ENCODE results near the gene DDO. TPM values are rescaled to one million over a fixed set of nuclear protein-coding genes. Genes with fewer than 3 reads are reported as not detected.
A peak's percentile ranks its signal among the peaks of the same experiment; 100 is the strongest.
"Not testable (repeated sequence)": the region's sequence is repeated elsewhere in the genome, so short reads cannot be mapped to it uniquely, and the experiment has no call there.

The DDO gene
- total RNA-seq, 1 donor from 2014 or later, result 0.29 TPM

- not testable (repeated sequence) for H3K27me3 ChIP-seq (ENCODE audit: control insufficient read depth, insufficient read depth, low read length); DNase-seq (ENCODE audit: low read depth); H3K36me3 ChIP-seq (ENCODE audit: control insufficient read depth, insufficient read depth, low read length); H3K4me3 ChIP-seq (ENCODE audit: low read depth, low read length)
- TF ChIP-seq CTCF (IDR thresholded peaks at IDR 0.05; ENCODE audit: insufficient read depth, low read length, poor library complexity, severe bottlenecking), result peak; percentile 19
These were observed 42.3 kb upstream of the DDO start for GRCh38 chr6:110457567-110458175.

DNA sequence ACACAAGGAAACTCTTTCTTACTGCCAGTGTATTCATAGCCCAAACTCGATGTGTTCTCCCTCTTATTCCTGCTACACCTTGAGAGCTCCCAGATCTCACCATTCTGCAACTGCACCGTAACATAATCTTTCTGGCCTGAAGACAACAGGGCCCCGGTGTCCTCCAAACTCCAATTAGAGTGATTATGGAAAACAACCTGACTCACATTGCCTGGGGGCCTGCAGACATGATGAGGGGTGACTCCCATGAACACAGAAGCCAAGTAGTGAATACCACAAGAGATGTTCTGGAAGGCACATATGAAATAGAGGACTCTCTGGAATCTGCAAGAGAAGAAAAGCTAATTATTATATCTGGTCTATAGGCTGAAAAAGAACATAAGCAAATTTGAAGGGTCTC is 41.3 kb upstream of the DDO start:
- no peak overlapping the region for H3K4me3 ChIP-seq (ENCODE audit: low read depth, low read length)
- H3K27me3 ChIP-seq (ENCODE audit: control insufficient read depth, insufficient read depth, low read length), result no peaks in the 10 kb centered on the region
- no peaks in the 10 kb centered on the region for H3K36me3 ChIP-seq (ENCODE audit: control insufficient read depth, insufficient read depth, low read length)
- no peak for DNase-seq (ENCODE audit: low read depth)
- no peak for TF ChIP-seq CTCF (IDR thresholded peaks at IDR 0.05; ENCODE audit: insufficient read depth, low read length, poor library complexity, severe bottlenecking)

GRCh38 chr6:110449541-110449895 is 34.1 kb upstream of the DDO start:
- DNase-seq (ENCODE audit: low read depth), result no peak
- no peak overlapping the region for H3K4me3 ChIP-seq (ENCODE audit: low read depth, low read length)
- H3K27me3 ChIP-seq (ENCODE audit: control insufficient read depth, insufficient read depth, low read length), result no peaks in the 10 kb centered on the region
- H3K36me3 ChIP-seq (ENCODE audit: control insufficient read depth, insufficient read depth, low read length), result no peaks in the 10 kb centered on the region
- no peak for TF ChIP-seq CTCF (IDR thresholded peaks at IDR 0.05; ENCODE audit: insufficient read depth, low read length, poor library complexity, severe bottlenecking)

- DNase-seq (ENCODE audit: low read depth), result no peak
- TF ChIP-seq CTCF (IDR thresholded peaks at IDR 0.05; ENCODE audit: insufficient read depth, low read length, poor library complexity, severe bottlenecking), result no peak
- Histone ChIP-seq H3K36me3 (ENCODE audit: control insufficient read depth, insufficient read depth, low read length) (no peaks in the 10 kb centered on the region), H3K27me3 (ENCODE audit: control insufficient read depth, insufficient read depth, low read length) (no peaks in the 10 kb centered on the region), H3K4me3 (ENCODE audit: low read depth, low read length) (no peak overlapping the region)
These were observed 33.6 kb upstream of the DDO start for GRCh38 chr6:110448846-110449540.

GRCh38 chr6:110447761-110448160 is 32.4 kb upstream of the DDO start:
- no peaks in the 10 kb centered on the region for H3K27me3 ChIP-seq (ENCODE audit: control insufficient read depth, insufficient read depth, low read length)
- H3K36me3 ChIP-seq (ENCODE audit: control insufficient read depth, insufficient read depth, low read length), result no peaks in the 10 kb centered on the region
- no peak overlapping the region for H3K4me3 ChIP-seq (ENCODE audit: low read depth, low read length)
- no peak for DNase-seq (ENCODE audit: low read depth)
- no peak for TF ChIP-seq CTCF (IDR thresholded peaks at IDR 0.05; ENCODE audit: insufficient read depth, low read length, poor library complexity, severe bottlenecking)

DNA sequence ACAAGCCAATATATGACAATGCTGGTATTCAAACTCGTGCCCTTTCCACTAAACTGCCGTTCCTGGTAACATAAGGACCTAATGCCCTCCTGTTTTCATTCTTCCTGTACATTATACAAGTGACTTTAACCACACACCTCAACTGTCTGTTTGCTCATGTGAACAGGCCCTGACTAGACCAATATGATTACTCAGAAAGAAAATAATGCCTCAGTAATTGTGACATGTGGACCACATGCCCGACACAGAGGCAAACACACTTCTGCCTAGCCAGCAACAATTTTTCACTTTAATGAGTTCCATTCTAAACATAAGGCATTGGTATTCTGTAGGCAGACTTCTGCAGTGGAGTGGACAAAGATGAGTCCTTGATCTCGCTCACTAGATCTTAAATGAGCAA is 31.0 kb upstream of the DDO start:
- Histone ChIP-seq H3K27me3 (ENCODE audit: control insufficient read depth, insufficient read depth, low read length) (no peaks in the 10 kb centered on the region), H3K4me3 (ENCODE audit: low read depth, low read length) (no peak overlapping the region), H3K36me3 (ENCODE audit: control insufficient read depth, insufficient read depth, low read length) (no peaks in the 10 kb centered on the region)
- no peak for DNase-seq (ENCODE audit: low read depth)
- no peak for TF ChIP-seq CTCF (IDR thresholded peaks at IDR 0.05; ENCODE audit: insufficient read depth, low read length, poor library complexity, severe bottlenecking)
